H1 (cell line): ENCODE measurements around the gene EVPL. TPM values are rescaled to one million over a fixed set of nuclear protein-coding genes. Genes with fewer than 3 reads are reported as not detected.

Experiments
- BRCA1 ChIP-seq: IDR thresholded peaks from 2 replicates; pipeline ENCODE4 v1.6.1; 2012; ENCODE audit warnings: low read depth, low read length, improper control_type of control experiment
- CHD1 ChIP-seq: IDR thresholded peaks from 2 replicates; pipeline ENCODE4 v1.6.1; 2012; ENCODE audit warnings: low read depth, low read length, improper control_type of control experiment
- CHD2 ChIP-seq: IDR thresholded peaks from 2 replicates; pipeline ENCODE4 v1.6.1; 2012; ENCODE audit warnings: low read length, improper control_type of control experiment
- GABPA ChIP-seq: IDR thresholded peaks from 2 replicates; pipeline ENCODE4 v1.6.1; 2011; ENCODE audit warnings: mild to moderate bottlenecking, low read length, moderate library complexity, borderline replicate concordance; ENCODE audit not compliant: insufficient read depth
- GTF2F1 ChIP-seq: IDR thresholded peaks from 2 replicates; pipeline ENCODE4 v1.6.1; 2012; ENCODE audit warnings: low read depth, low read length, improper control_type of control experiment, borderline replicate concordance
- HDAC2 ChIP-seq, 2 experiments: fragments of 300-600 bp in 1 of 2; sonication (generic) in 1 of 2; IDR thresholded peaks; 2 replicates each; pipeline ENCODE4 v1.6.1; 2011 to 2012; ENCODE audit warnings: low read depth in 2 of 2, low read length in 2 of 2, mild to moderate bottlenecking in 2 of 2, moderate library complexity in 2 of 2, borderline replicate concordance in 1 of 2, inconsistent platforms in 1 of 2
- HDAC6 ChIP-seq: IDR thresholded peaks from one replicate; pipeline ENCODE4 v1.7.1; 2012; ENCODE audit warnings: low read depth, mild to moderate bottlenecking, inconsistent platforms, low read length, moderate library complexity
- KDM1A ChIP-seq: fragments of 200-600, 300-600 bp; sonication (generic); IDR thresholded peaks from 2 replicates; pipeline ENCODE4 v1.7.1; 2016; ENCODE audit warnings: mild to moderate bottlenecking, low read length, borderline replicate concordance
- MAX ChIP-seq: IDR thresholded peaks from 2 replicates; pipeline ENCODE4 v1.6.1; 2012; ENCODE audit warnings: inconsistent platforms
- POLR2AphosphoS5 ChIP-seq: IDR thresholded peaks from 2 replicates; pipeline ENCODE4 v1.6.1; 2011; ENCODE audit warnings: low read depth, low read length
- RBBP5 ChIP-seq: IDR thresholded peaks from 2 replicates; pipeline ENCODE4 v1.7.1; 2012; ENCODE audit warnings: low read depth, mild to moderate bottlenecking, inconsistent platforms, low read length, moderate library complexity, borderline replicate concordance
- RFX5 ChIP-seq: IDR thresholded peaks from 2 replicates; pipeline ENCODE4 v1.6.1; 2011; ENCODE audit warnings: low read depth, low read length, improper control_type of control experiment, borderline replicate concordance
- RNF2 ChIP-seq: fragments of 200-900, 300-1000 bp; sonication (generic); IDR thresholded peaks from 2 replicates; pipeline ENCODE4 v1.7.1; 2016; ENCODE audit warnings: borderline replicate concordance, low read depth, mild to moderate bottlenecking, antibody characterized with exemption, low read length; ENCODE audit not compliant: poor library complexity, severe bottlenecking; ENCODE audit errors: missing control alignments
- SP2 ChIP-seq: IDR thresholded peaks from 2 replicates; pipeline ENCODE4 v1.6.1; 2012; ENCODE audit warnings: mild to moderate bottlenecking, low read length, inconsistent platforms
- SP4 ChIP-seq: IDR thresholded peaks from 2 replicates; pipeline ENCODE4 v1.6.1; 2012; ENCODE audit warnings: low read length, inconsistent platforms
- SUZ12 ChIP-seq: fragments of 200-600 bp; sonication (generic); IDR thresholded peaks from 2 replicates; pipeline ENCODE4 v1.6.1; 2012; ENCODE audit warnings: mild to moderate bottlenecking, inconsistent platforms, low read length, moderate library complexity, mixed read lengths
- TEAD4 ChIP-seq: IDR thresholded peaks from 2 replicates; pipeline ENCODE4 v1.6.1; 2012; ENCODE audit warnings: low read depth, low read length, inconsistent platforms, mixed read lengths
- USF2 ChIP-seq: IDR thresholded peaks from 2 replicates; pipeline ENCODE4 v1.6.1; 2011; ENCODE audit warnings: low read length, improper control_type of control experiment
- YY1 ChIP-seq: IDR thresholded peaks from 2 replicates; pipeline ENCODE4 v1.6.1; 2011; ENCODE audit warnings: low read depth, mild to moderate bottlenecking, low read length
- polyA plus RNA-seq, 7 experiments: library from polyadenylated mRNA; depleted of rRNA in 3 of 7; stranded (reverse) in 5 of 7; unstranded in 2 of 7; fragments of >200 nt in 5 of 7; fragments of 200-250 nt in 2 of 7; gene quantifications; 1 replicate in 5 of 7; 2 replicates in 1 of 7; 4 replicates in 1 of 7; pipeline versions ENCODE4 v1.2.1 to v1.2.3, GENCODE V29; 2011 to 2013; ENCODE audit warnings: missing spikeins in 2 of 7, mixed read lengths in 2 of 7
- total RNA-seq: library from RNA; stranded (reverse); fragmentation: NEBNext Ultra II Directional; extraction: Animal tissue kit (Norgen Biotek cat#: 25700); gene quantifications from 2 replicates; pipeline ENCODE4 v1.2.1, GENCODE V29; 2021

EVPL gene
- total and polyA plus RNA-seq, 2 of the 8 experiments (the other 6 are each of a cell fraction or from before 2014, with no cell fraction given), result 0.20 to 0.99 TPM

GRCh38 chr17:76072148-76072858 lies 45.2 kb upstream of the EVPL start, which contains the start of gene SRP68 (continued):
- TF ChIP-seq SP2, result peak; percentile 48; the same call in 1 of the 2 replicates
- TF ChIP-seq BRCA1, result no peak
- TF ChIP-seq POLR2AphosphoS5, result peak; percentile 52; the same call in 1 of the 2 replicates
- peak; percentile 93 for TF ChIP-seq YY1
- TF ChIP-seq RBBP5, result peak; percentile 45; the same call in 1 of the 2 replicates
- TF ChIP-seq TEAD4, result peak; percentile 27; the same call in 1 of the 2 replicates
- no peak for TF ChIP-seq GTF2F1
- no peak for TF ChIP-seq CHD2
- peak; percentile 15; the same call in 1 of the 2 replicates for TF ChIP-seq GABPA
- TF ChIP-seq CHD1, result no peak
- no peak for TF ChIP-seq RFX5
- TF ChIP-seq HDAC2 (IDR thresholded peaks at IDR 0.05; ENCODE audit: borderline replicate concordance in 1 of 2, low read depth in 2 of 2, low read length in 2 of 2), result no peak
- no peak for TF ChIP-seq SP4
- TF ChIP-seq SUZ12, result no peak
- TF ChIP-seq HDAC6, result no peak
- TF ChIP-seq KDM1A, result no peak
- TF ChIP-seq RNF2, result no peak
- peak; percentile 97 for TF ChIP-seq MAX
- no peak for TF ChIP-seq USF2
